ENCODE data around the gene DDX59.

GRCh38 chr1:200706111-200706814 is 36.6 kb upstream of the DDX59 start:
- no peak for TF ChIP-seq CTCF (conservative IDR thresholded peaks at IDR 0.05; ENCODE audit: low read length)
- TF ChIP-seq EZH2phosphoT487 (IDR thresholded peaks at IDR 0.05; ENCODE audit: borderline replicate concordance) = no peak

All from Loucy (cell line).